ENCODE results near the gene UBE3B.

The UBE3B gene

GRCh38 chr12:109532721-109533486 lies 55.5 kb downstream of the UBE3B start:
- no peak overlapping the region for H3K27ac ChIP-seq (replicated peaks)
- no peak for DNase-seq (ENCODE audit: low read depth in 1 of 2, low spot score in 1 of 2)
- H3K4me3 ChIP-seq (replicated peaks; ENCODE audit: insufficient read depth, low read length) = no peak overlapping the region
- H3K27me3 ChIP-seq (ENCODE audit: insufficient read depth, poor library complexity, severe bottlenecking) = no peaks in the 10 kb centered on the region
- TF ChIP-seq POLR2AphosphoS5 (IDR thresholded peaks at IDR 0.05; ENCODE audit: low read depth) (no peak), GABPA (IDR thresholded peaks at IDR 0.05; ENCODE audit: low read depth) (no peak), SPI1 (IDR thresholded peaks at IDR 0.05; ENCODE audit: borderline replicate concordance, low read depth) (no peak), CTCF (IDR thresholded peaks at IDR 0.05; ENCODE audit: insufficient read depth, low read length) (no peak)
- TF ChIP-seq, protein P1, sequence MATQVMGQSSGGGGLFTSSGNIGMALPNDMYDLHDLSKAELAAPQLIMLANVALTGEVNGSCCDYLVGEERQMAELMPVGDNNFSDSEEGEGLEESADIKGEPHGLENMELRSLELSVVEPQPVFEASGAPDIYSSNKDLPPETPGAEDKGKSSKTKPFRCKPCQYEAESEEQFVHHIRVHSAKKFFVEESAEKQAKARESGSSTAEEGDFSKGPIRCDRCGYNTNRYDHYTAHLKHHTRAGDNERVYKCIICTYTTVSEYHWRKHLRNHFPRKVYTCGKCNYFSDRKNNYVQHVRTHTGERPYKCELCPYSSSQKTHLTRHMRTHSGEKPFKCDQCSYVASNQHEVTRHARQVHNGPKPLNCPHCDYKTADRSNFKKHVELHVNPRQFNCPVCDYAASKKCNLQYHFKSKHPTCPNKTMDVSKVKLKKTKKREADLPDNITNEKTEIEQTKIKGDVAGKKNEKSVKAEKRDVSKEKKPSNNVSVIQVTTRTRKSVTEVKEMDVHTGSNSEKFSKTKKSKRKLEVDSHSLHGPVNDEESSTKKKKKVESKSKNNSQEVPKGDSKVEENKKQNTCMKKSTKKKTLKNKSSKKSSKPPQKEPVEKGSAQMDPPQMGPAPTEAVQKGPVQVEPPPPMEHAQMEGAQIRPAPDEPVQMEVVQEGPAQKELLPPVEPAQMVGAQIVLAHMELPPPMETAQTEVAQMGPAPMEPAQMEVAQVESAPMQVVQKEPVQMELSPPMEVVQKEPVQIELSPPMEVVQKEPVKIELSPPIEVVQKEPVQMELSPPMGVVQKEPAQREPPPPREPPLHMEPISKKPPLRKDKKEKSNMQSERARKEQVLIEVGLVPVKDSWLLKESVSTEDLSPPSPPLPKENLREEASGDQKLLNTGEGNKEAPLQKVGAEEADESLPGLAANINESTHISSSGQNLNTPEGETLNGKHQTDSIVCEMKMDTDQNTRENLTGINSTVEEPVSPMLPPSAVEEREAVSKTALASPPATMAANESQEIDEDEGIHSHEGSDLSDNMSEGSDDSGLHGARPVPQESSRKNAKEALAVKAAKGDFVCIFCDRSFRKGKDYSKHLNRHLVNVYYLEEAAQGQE (IDR thresholded peaks at IDR 0.05; ENCODE audit: insufficient replicate concordance, low read depth) = no peak

DNA sequence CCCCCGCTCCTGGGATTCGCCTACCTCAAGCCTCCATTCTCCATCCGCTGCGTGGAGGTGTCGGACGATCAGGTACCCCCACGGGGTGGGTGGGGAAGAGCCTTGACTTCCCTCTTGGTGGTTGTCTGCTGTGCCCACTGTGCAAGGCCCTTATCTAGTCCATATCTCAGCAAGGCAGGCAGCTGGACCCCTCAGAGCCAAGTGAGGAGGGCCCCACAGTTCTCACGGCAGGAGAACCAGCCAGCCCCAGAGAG lies 56.0 kb downstream of the UBE3B start:
- no peak overlapping the region for H3K27ac ChIP-seq (replicated peaks)

DNA sequence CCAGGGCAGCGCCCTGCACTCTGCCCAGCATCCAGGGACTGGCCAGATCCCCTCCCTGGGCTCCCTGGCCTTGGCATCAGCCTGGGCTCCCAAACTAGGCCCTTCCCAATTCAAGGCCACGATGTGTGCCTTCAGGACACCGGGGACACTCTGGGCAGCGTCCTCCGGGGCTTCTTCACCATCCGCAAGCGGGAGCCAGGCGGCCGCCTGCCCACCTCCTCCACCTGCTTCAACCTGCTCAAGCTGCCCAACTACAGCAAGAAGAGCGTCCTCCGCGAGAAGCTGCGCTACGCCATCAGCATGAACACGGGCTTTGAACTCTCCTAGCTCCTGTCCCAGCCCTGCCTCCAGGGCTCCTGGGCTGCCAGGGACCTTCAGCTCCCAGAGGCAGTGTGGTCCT lies 57.0 kb downstream of the UBE3B start:
- H3K27me3 ChIP-seq (ENCODE audit: insufficient read depth, poor library complexity, severe bottlenecking) = no peaks in the 10 kb centered on the region
- H3K4me3 ChIP-seq (replicated peaks; ENCODE audit: insufficient read depth, low read length) = no peak overlapping the region
- no peak overlapping the region for H3K27ac ChIP-seq (replicated peaks)
- TF ChIP-seq CTCF (IDR thresholded peaks at IDR 0.05; ENCODE audit: insufficient read depth, low read length) (no peak), SPI1 (IDR thresholded peaks at IDR 0.05; ENCODE audit: borderline replicate concordance, low read depth) (no peak), POLR2AphosphoS5 (IDR thresholded peaks at IDR 0.05; ENCODE audit: low read depth) (no peak), GABPA (IDR thresholded peaks at IDR 0.05; ENCODE audit: low read depth) (no peak)
- TF ChIP-seq, protein P1 (IDR thresholded peaks at IDR 0.05; ENCODE audit: insufficient replicate concordance, low read depth) = no peak
- no peak for DNase-seq (ENCODE audit: low read depth in 1 of 2, low spot score in 1 of 2)

More for the DNA sequence above, 56.0 kb downstream of the UBE3B start:
- DNase-seq (ENCODE audit: low read depth in 1 of 2, low spot score in 1 of 2) = no peak
- no peak overlapping the region for H3K4me3 ChIP-seq (replicated peaks; ENCODE audit: insufficient read depth, low read length)
- no peaks in the 10 kb centered on the region for H3K27me3 ChIP-seq (ENCODE audit: insufficient read depth, poor library complexity, severe bottlenecking)
- TF ChIP-seq SPI1 (IDR thresholded peaks at IDR 0.05; ENCODE audit: borderline replicate concordance, low read depth) = no peak
- TF ChIP-seq POLR2AphosphoS5 (IDR thresholded peaks at IDR 0.05; ENCODE audit: low read depth) = no peak
- TF ChIP-seq, protein P1 (IDR thresholded peaks at IDR 0.05; ENCODE audit: insufficient replicate concordance, low read depth) = no peak
- no peak for TF ChIP-seq GABPA (IDR thresholded peaks at IDR 0.05; ENCODE audit: low read depth)
- TF ChIP-seq CTCF (IDR thresholded peaks at IDR 0.05; ENCODE audit: insufficient read depth, low read length) = no peak
